Ascending aorta (tissue), 2 donors: Measurements from ENCODE around the gene CLDN2. TPM values are rescaled to one million over a fixed set of nuclear protein-coding genes. Genes with fewer than 3 reads are reported as not detected.
"Not testable (repeated sequence)": the region's sequence is repeated elsewhere in the genome, so short reads cannot be mapped to it uniquely, and the experiment has no call there.

Experiments used
- DNase-seq, 2 donors: peaks; one replicate each; pipeline ENCODE4 v3.0.0-alpha.2; 2019; ENCODE audit warnings: low spot score in 2 of 2
- H3K27ac ChIP-seq, 2 donors: fragments of 200-600 bp; sonication (generic); one replicate each; pipeline ENCODE4 v1.5.1; 2016 to 2017; ENCODE audit warnings: mild to moderate bottlenecking in 1 of 2
- H3K27me3 ChIP-seq: fragments of 200-600 bp; sonication (generic); one replicate; pipeline ENCODE4 v1.5.1; 2017
- H3K36me3 ChIP-seq, 2 donors: fragments of 200-600 bp; sonication (generic); one replicate each; pipeline ENCODE4 v1.5.1; 2016
- H3K4me1 ChIP-seq, 2 donors: fragments of 200-600 bp; sonication (generic); one replicate each; pipeline ENCODE4 v1.5.1; 2016 to 2017; ENCODE audit warnings: mild to moderate bottlenecking in 1 of 2
- H3K4me3 ChIP-seq, 2 donors: fragments of 200-600 bp; sonication (generic); one replicate each; pipeline ENCODE4 v1.5.1; 2016 to 2017; ENCODE audit warnings: mild to moderate bottlenecking in 1 of 2
- H3K9me3 ChIP-seq, 2 donors: fragments of 200-600 bp; sonication (generic); one replicate each; pipeline ENCODE4 v1.5.1; 2016
- intact Hi-C: fragments of 100-400 bp; cut with DNase I; formaldehyde crosslinking; loops from one replicate; pipeline ENCODE4 v1.15.1; 2023
- total RNA-seq: library from RNA; depleted of rRNA; stranded (reverse); fragments of >200 nt; gene quantifications from one replicate; pipeline ENCODE4 v1.1.0, GENCODE V29; 2016
- TF ChIP-seq, protein P1 (sequence below), 3 experiments: fragments of 200-600 bp in 2 of 3; fragments of 450-650 bp in 1 of 3; sonication (generic) in 2 of 3; IDR thresholded peaks; one replicate each; pipeline ENCODE4 v1.5.1; 2016 to 2019; ENCODE audit warnings: antibody characterized with exemption in 3 of 3, mild to moderate bottlenecking in 1 of 3, moderate library complexity in 1 of 3

The CLDN2 gene
- total RNA-seq, 1 donor from 2014 or later, result 0.43 TPM

DNA sequence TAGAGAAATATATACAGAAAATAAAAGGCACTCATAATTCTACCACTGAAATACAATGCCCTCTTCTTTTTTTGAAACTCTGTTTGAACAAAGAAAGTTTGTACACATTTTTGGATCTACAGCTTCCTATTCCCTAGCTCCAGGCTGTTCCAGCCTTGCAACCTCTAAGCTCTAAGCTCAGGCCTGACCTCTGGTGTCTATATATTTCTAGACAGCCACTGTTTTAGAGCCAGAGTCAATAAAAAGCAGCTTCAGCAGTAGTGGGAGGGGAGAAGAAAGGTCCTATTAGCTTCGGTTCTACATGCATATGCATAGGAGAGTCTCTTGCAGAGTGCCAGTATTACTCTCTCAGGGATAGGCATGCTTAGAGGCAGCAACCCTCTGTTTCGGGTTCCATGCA, 39.7 kb downstream of the CLDN2 start:
- no peak for DNase-seq
- Histone ChIP-seq H3K4me3 (no peak overlapping the region), H3K9me3 (no peaks in the 10 kb centered on the region), H3K4me1 (no peaks in the 10 kb centered on the region), H3K36me3 (peaks cover 0 to 5% of the 10 kb centered on the region in 2 donors), H3K27me3 (no peaks in the 10 kb centered on the region), H3K27ac (no peak overlapping the region)
- TF ChIP-seq, protein P1, sequence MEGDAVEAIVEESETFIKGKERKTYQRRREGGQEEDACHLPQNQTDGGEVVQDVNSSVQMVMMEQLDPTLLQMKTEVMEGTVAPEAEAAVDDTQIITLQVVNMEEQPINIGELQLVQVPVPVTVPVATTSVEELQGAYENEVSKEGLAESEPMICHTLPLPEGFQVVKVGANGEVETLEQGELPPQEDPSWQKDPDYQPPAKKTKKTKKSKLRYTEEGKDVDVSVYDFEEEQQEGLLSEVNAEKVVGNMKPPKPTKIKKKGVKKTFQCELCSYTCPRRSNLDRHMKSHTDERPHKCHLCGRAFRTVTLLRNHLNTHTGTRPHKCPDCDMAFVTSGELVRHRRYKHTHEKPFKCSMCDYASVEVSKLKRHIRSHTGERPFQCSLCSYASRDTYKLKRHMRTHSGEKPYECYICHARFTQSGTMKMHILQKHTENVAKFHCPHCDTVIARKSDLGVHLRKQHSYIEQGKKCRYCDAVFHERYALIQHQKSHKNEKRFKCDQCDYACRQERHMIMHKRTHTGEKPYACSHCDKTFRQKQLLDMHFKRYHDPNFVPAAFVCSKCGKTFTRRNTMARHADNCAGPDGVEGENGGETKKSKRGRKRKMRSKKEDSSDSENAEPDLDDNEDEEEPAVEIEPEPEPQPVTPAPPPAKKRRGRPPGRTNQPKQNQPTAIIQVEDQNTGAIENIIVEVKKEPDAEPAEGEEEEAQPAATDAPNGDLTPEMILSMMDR (IDR thresholded peaks at IDR 0.05), result no peak
- intact Hi-C loops, result no loop called here

DNA sequence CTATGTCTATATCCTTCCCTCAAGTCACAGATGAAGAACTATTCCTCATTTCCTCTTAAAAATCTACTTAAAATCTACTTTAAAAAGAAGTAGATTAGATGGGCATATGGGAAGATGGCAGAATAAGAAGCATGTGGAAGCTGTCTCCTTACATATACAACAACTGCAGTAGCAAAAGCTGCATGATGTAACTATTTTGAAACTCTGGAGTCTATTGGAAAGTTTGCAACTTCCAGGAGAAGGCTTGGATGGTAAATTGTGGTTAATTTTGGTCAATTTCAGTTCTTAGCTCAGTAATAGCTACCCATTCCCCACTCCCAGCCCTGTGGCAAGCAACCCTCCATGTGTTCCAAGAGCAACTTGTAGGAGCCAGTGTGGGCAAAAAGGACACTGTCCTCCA, 42.9 kb downstream of the CLDN2 start:
- H3K9me3 ChIP-seq, result no peaks in the 10 kb centered on the region
- TF ChIP-seq, protein P1 (IDR thresholded peaks at IDR 0.05), result no peak
- intact Hi-C loops, result no loop called here
- peaks cover 0 to 11% of the 10 kb centered on the region in 2 donors for H3K36me3 ChIP-seq
- H3K4me1 ChIP-seq, result no peaks in the 10 kb centered on the region
- DNase-seq, result no peak
- H3K4me3 ChIP-seq, result no peak overlapping the region
- H3K27ac ChIP-seq, result no peak overlapping the region
- no peaks in the 10 kb centered on the region for H3K27me3 ChIP-seq

DNA sequence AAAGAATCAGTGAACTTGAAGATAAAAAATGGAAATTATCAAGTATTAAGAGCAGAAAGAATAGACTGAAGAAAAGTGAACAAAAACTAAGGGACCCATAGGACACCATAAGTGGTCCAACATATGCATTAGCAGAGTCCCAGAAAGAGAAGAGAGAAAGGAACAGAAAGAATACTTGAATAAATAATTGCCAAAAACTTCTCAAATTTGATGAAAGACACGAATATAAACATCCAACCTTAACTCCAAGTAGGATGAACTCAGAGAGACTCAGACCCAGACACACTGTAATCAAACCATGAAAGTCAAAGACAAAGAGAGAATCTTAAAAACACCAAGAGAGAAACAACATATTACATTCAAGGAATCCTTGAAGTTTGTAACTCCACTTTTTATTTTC, 44.1 kb downstream of the CLDN2 start:
- no peak overlapping the region for H3K4me3 ChIP-seq
- DNase-seq, result no peak
- no peak overlapping the region for H3K27ac ChIP-seq
- intact Hi-C loops, result no loop called here
- H3K27me3 ChIP-seq, result no peaks in the 10 kb centered on the region
- no peaks in the 10 kb centered on the region for H3K9me3 ChIP-seq
- TF ChIP-seq, protein P1 (IDR thresholded peaks at IDR 0.05), result no peak
- peaks cover 0 to 11% of the 10 kb centered on the region in 2 donors for H3K36me3 ChIP-seq
- H3K4me1 ChIP-seq, result no peaks in the 10 kb centered on the region

DNA sequence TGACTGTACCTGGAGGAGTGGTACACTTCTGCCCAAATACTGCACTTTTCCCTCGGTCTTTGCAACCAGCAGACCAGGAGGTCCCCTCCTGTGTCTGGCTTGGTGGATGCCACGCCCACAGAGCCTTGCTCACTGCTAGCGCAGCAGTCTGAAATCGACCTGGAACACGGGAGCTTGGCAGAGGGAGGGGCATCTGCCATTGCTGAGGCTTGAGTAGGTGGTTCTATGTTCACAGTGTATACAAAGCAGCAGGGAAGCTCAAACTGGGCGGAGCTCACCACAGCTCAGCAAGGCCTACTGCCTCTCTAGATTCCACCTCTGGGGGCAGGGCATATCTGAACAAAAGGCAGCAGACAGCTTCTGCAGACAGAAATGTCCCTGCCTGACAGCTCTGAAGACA, 46.3 kb downstream of the CLDN2 start:
- H3K4me1 ChIP-seq, H3K27ac ChIP-seq, DNase-seq, intact Hi-C loops, H3K27me3 ChIP-seq, H3K9me3 ChIP-seq, H3K4me3 ChIP-seq, H3K36me3 ChIP-seq: not testable (repeated sequence)

DNA sequence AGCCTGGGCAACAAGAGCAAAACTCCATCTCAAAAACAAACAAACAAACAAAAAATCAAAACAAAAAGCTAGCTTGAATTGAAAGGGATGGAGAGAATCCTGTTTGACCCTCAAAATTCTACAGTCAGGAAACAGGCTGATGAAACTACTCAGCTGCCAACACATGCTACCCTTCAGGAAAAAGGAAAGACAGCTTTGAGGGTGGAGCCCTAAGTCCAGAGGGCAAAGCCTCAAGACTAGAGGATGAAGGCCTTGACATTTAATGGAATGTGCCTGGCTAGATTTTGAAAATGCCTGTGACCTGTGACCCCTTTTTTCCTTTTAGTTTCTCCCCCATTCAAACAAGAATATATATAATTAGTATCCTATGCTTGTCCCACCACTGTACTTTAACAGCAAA, 52.7 kb downstream of the CLDN2 start:
- Histone ChIP-seq H3K36me3 (no peaks in the 10 kb centered on the region), H3K27ac (no peak overlapping the region), H3K9me3 (no peaks in the 10 kb centered on the region), H3K4me1 (no peaks in the 10 kb centered on the region), H3K27me3 (no peaks in the 10 kb centered on the region), H3K4me3 (no peak overlapping the region)
- TF ChIP-seq, protein P1 (IDR thresholded peaks at IDR 0.05), result no peak
- intact Hi-C loops, result no loop called here
- DNase-seq, result no peak

DNA sequence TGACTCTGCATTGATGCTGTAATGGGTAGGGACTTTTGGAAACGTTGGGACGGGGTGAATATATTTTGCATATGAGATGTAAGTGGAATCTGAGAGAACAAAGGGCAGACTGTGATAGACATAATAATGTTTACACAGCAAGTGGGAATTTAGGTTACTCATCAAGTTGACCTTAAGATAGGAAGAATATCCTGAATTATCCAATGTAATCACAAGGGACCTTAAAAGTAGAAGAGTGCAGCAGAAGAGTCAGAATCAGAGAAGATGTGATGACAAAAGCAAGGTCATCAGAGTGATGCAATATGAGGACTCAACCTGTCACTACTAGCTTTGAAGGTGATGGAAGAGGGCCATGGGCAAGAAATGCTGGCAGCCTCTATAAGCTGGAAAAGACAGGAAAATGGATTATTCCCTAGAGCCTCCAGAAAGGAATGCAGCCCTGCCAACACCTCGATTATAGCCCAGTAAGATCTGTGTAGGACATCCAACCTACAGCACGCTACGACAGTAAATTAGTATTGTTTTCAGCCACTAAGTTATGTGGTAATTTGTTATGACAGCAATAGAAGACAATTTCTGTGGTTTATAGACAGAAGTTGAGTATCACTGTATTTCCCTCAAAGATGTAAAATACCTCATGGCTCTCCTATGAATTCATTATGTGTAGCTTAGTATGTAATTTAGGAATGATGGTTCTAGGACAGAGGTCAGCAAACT, 53.4 kb downstream of the CLDN2 start:
- Histone ChIP-seq H3K36me3 (no peaks in the 10 kb centered on the region), H3K4me1 (no peaks in the 10 kb centered on the region), H3K27ac (no peak overlapping the region), H3K4me3 (no peak overlapping the region), H3K27me3 (no peaks in the 10 kb centered on the region), H3K9me3 (no peaks in the 10 kb centered on the region)
- TF ChIP-seq, protein P1 (IDR thresholded peaks at IDR 0.05), result no peak
- intact Hi-C loops, result no loop called here
- no peak for DNase-seq
